Activated CD4-positive, alpha-beta T cell treated with anti-CD3 and anti-CD28 coated beads for 36 hours (primary cell): Measurements from ENCODE around the gene RAB31. TPM values are rescaled to one million over a fixed set of nuclear protein-coding genes. Genes with fewer than 3 reads are reported as not detected.

Experiments used
- ATAC-seq: fragments of 200-7000 bp; cut with Tn5 transposase; one replicate; pipeline ENCODE4 v1.10.0; 2021; ENCODE audit warnings: mild to moderate bottlenecking, moderate library complexity
- CTCF ChIA-PET: fragments of 350-600 bp; sonication (Branson Sonifier 250); formaldehyde crosslinking; loops from one replicate; lab custom pipeline; 2021; ENCODE audit warnings: antibody characterized with exemption; lab: Charles Lee
- POLR2A ChIA-PET: fragments of 350-600 bp; sonication (Branson Sonifier 250); formaldehyde crosslinking; loops from one replicate; lab custom pipeline; 2021; ENCODE audit warnings: antibody characterized with exemption, inconsistent platforms; lab: Charles Lee
- DNase-seq: peaks from one replicate; pipeline ENCODE4 v3.0.0-alpha.2; 2020
- H3K27ac Mint-ChIP-seq: one replicate; pipeline ENCODE4 v1.8.0; 2021; ENCODE audit warnings: mixed read lengths
- H3K27me3 Mint-ChIP-seq: one replicate; pipeline ENCODE4 v1.8.0; 2021; ENCODE audit warnings: mixed read lengths
- H3K36me3 Mint-ChIP-seq: one replicate; pipeline ENCODE4 v1.8.0; 2021; ENCODE audit warnings: low read depth, mixed read lengths
- H3K4me1 Mint-ChIP-seq: one replicate; pipeline ENCODE4 v1.8.0; 2021; ENCODE audit warnings: mixed read lengths
- H3K4me3 Mint-ChIP-seq: one replicate; pipeline ENCODE4 v1.8.0; 2021; ENCODE audit warnings: mild to moderate bottlenecking, moderate library complexity, mixed read lengths
- H3K9me3 Mint-ChIP-seq: one replicate; pipeline ENCODE4 v1.8.0; 2021; ENCODE audit warnings: low read depth, mixed read lengths
- intact Hi-C, 2 experiments: fragments of 100-400 bp; cut with DNase I in 1 of 2; cut with micrococcal nuclease in 1 of 2; formaldehyde crosslinking; loops; one replicate each; pipeline versions ENCODE4 v1.14.2 to v1.15.1; 2022 to 2024; cut with DNase I, micrococcal nuclease
- total RNA-seq, 2 experiments: library from RNA; stranded (reverse); gene quantifications; one replicate each; pipeline ENCODE4 v1.2.3, GENCODE V29; 2021

Gene RAB31
- total RNA-seq, 2 experiments from 2014 or later, result 0.48 to 1.8 TPM

- H3K4me1 Mint-ChIP-seq, result no peaks in the 10 kb centered on the region
- H3K4me3 Mint-ChIP-seq, result no peak overlapping the region
- DNase-seq (no peak), ATAC-seq (no peak)
- POLR2A ChIA-PET, result no interaction called here
- intact Hi-C loops, result no loop called here
- no peaks in the 10 kb centered on the region for H3K36me3 Mint-ChIP-seq
- no peaks in the 10 kb centered on the region for H3K9me3 Mint-ChIP-seq
- H3K27me3 Mint-ChIP-seq, result no peaks in the 10 kb centered on the region
- H3K27ac Mint-ChIP-seq, result no peak overlapping the region
- CTCF ChIA-PET, result interaction anchor here (1.2 kb wide), 1 partner anchor 120 kb away, joined by 3 read pairs; no protein-coding TSS in a partner anchor
Observed at GRCh38 chr18:9694952-9695495, 13.1 kb upstream of the RAB31 start.

DNA sequence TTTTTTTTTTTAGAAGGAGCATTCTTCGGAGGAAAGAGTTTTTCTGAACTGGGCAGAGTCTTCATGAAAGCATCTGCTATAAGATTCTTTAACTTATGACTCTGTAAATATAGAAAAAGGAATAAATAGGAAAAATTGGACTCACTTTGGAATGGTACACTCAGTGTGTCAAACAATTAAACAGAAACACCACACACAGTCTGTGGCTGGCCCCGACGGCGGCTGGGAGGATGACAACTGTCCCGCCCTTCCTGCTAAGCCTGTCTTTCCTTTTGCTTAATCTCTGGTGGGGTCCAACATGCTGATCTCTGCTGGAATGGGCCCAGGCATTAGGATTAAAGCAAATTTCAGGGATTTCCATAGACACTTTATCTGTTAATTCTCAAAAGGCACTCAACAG is 12.5 kb upstream of the RAB31 start:
- Mint-ChIP-seq H3K9me3 (no peaks in the 10 kb centered on the region), H3K4me1 (no peaks in the 10 kb centered on the region), H3K36me3 (no peaks in the 10 kb centered on the region), H3K27ac (no peak overlapping the region), H3K4me3 (no peak overlapping the region), H3K27me3 (no peaks in the 10 kb centered on the region)
- intact Hi-C loops, result no loop called here
- POLR2A ChIA-PET, result no interaction called here
- ATAC-seq (no peak), DNase-seq (no peak)
- CTCF ChIA-PET, result no interaction called here

GRCh38 chr18:9696112-9696511 is 12.0 kb upstream of the RAB31 start:
- Mint-ChIP-seq H3K27ac (no peak overlapping the region), H3K4me1 (no peaks in the 10 kb centered on the region), H3K27me3 (no peaks in the 10 kb centered on the region), H3K9me3 (no peaks in the 10 kb centered on the region), H3K4me3 (no peak overlapping the region), H3K36me3 (no peaks in the 10 kb centered on the region)
- intact Hi-C loops, result no loop called here
- ChIA-PET POLR2A (no interaction called here), CTCF (no interaction called here)
- ATAC-seq (no peak), DNase-seq (no peak)

DNA sequence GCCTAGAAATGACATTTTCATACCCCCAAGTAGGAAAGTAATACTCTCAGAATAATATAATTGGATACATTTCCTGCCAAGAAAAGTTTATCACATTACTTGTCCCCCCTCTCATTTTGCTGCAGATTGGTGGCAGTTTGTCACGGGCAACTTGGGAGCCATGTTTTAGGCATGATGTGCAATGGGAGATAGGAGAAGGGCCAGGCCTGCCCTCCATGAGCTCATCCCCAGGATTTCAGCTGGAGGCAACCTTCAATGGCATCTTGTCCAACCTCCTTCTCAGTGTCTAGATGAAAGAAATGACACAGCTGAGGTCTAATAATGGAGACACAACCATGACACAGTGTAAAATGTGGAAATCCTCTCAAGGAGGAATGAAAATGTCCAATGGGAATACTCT is 11.4 kb upstream of the RAB31 start:
- POLR2A ChIA-PET, result no interaction called here
- intact Hi-C loops, result no loop called here
- Mint-ChIP-seq H3K27me3 (no peaks in the 10 kb centered on the region), H3K4me1 (peaks cover 1% of the 10 kb centered on the region), H3K27ac (no peak overlapping the region), H3K4me3 (no peak overlapping the region), H3K9me3 (no peaks in the 10 kb centered on the region), H3K36me3 (no peaks in the 10 kb centered on the region)
- no peak for DNase-seq
- CTCF ChIA-PET, result interaction anchor here (0.5 to 1.4 kb wide), 2 partner anchors 25 to 412 kb away, joined by 3 to 4 read pairs; no protein-coding TSS in a partner anchor
- no peak for ATAC-seq

GRCh38 chr18:9697121-9697520 is 11.0 kb upstream of the RAB31 start:
- H3K9me3 Mint-ChIP-seq, result no peaks in the 10 kb centered on the region

GRCh38 chr18:9698497-9698896 is 9.6 kb upstream of the RAB31 start:
- peaks cover 6% of the 10 kb centered on the region for H3K4me1 Mint-ChIP-seq
- no peak overlapping the region for H3K27ac Mint-ChIP-seq
- no peak for DNase-seq
- ChIA-PET POLR2A (interaction anchor here (0.7 kb wide), 1 partner anchor 48 kb away, joined by 3 read pairs; no protein-coding TSS in a partner anchor), CTCF (interaction anchor here (1.5 kb wide), 1 partner anchor 75 kb away, joined by 3 read pairs; no protein-coding TSS in a partner anchor)
- no peaks in the 10 kb centered on the region for H3K9me3 Mint-ChIP-seq
- H3K4me3 Mint-ChIP-seq, result no peak overlapping the region
- H3K36me3 Mint-ChIP-seq, result no peaks in the 10 kb centered on the region
- ATAC-seq, result no peak
- intact Hi-C loops, result no loop called here
- peaks cover 6% of the 10 kb centered on the region for H3K27me3 Mint-ChIP-seq

More at GRCh38 chr18:9697121-9697520, 11.0 kb upstream of the RAB31 start:
- Mint-ChIP-seq H3K27ac (no peak overlapping the region), H3K4me1 (peaks cover 5% of the 10 kb centered on the region), H3K36me3 (no peaks in the 10 kb centered on the region), H3K27me3 (peaks cover 2% of the 10 kb centered on the region), H3K4me3 (no peak overlapping the region)
- ATAC-seq (no peak), DNase-seq (no peak)
- ChIA-PET POLR2A (no interaction called here), CTCF (interaction anchor here (0.5 to 1.4 kb wide), 2 partner anchors 25 to 412 kb away, joined by 3 to 4 read pairs; no protein-coding TSS in a partner anchor)
- intact Hi-C loops, result no loop called here

- peaks cover 15% of the 10 kb centered on the region for H3K27me3 Mint-ChIP-seq
- no peak overlapping the region for H3K27ac Mint-ChIP-seq
- no peaks in the 10 kb centered on the region for H3K9me3 Mint-ChIP-seq
- ChIA-PET CTCF (interaction anchor here (0.6 to 1.3 kb wide), 2 partner anchors 105 to 627 kb away, joined by 3 to 4 read pairs; no protein-coding TSS in a partner anchor), POLR2A (no interaction called here)
- peaks cover 17% of the 10 kb centered on the region for H3K4me1 Mint-ChIP-seq
- DNase-seq, result no peak
- ATAC-seq, result no peak
- intact Hi-C loops, result loop anchor here in 1 of 2 experiments (10.0 kb wide), 1 partner anchor 366 kb away; the partner anchor contains the start of gene TWSG1
- no peaks in the 10 kb centered on the region for H3K36me3 Mint-ChIP-seq
- H3K4me3 Mint-ChIP-seq, result no peak overlapping the region
Observed at GRCh38 chr18:9700261-9700796, 7.8 kb upstream of the RAB31 start.

GRCh38 chr18:9701609-9702349 is 6.3 kb upstream of the RAB31 start:
- DNase-seq (peak; percentile 65), ATAC-seq (peak; percentile 72)
- Mint-ChIP-seq H3K27me3 (peaks cover 28% of the 10 kb centered on the region), H3K27ac (no peak overlapping the region), H3K4me3 (no peak overlapping the region), H3K4me1 (peaks cover 17% of the 10 kb centered on the region), H3K36me3 (no peaks in the 10 kb centered on the region), H3K9me3 (no peaks in the 10 kb centered on the region)
- intact Hi-C loops, result loop anchor here in 1 of 2 experiments (10.0 kb wide), 1 partner anchor 367 kb away; the partner anchor contains the start of gene TWSG1
- ChIA-PET POLR2A (no interaction called here), CTCF (interaction anchor here (0.6 to 1.0 kb wide), 2 partner anchors 21 to 28 kb away, joined by 3 read pairs; no protein-coding TSS in a partner anchor)

DNA sequence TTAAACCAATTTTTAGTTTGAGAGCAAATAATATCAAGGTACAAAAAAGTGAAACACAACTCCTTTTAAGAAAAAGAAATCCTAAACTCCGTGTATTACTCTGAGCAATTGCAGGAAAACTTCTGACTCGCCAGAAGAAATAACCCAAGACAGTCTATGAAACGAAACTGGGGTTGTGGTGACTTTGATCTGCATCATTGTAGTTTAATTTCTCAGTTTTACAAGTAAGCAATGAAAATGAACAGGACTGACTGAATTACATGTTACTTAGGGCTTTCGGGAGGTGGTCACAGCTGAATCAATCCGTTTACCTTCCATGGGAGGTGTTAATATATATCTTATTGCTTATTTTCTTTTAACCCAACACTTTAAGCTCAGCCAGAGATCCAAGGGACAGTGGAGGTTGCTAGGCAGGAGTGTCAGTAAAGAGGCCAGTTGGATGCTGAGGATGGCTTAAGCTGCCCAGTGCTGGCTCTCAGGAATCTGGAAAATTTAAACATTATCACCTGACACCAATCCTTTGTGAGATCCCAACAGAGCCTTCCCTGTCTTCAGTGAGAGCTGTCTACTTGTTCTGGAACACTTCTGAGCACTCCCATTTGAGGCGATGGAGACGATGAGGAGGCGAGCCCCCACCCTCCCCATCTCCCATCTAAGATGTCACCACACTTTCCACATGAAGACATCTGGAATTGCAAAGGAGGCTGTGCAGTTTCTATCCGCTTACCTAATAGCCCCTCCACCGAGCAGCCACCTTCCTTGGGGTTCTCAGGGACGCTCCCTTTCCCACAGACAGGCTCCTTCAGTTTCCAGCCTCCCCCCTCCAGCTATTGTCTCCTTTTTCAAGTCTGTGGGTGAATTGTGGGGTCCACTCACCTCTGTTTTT is 3.6 kb upstream of the RAB31 start:
- ChIA-PET POLR2A (no interaction called here), CTCF (no interaction called here)
- H3K27ac Mint-ChIP-seq, result no peak overlapping the region
- no peak for DNase-seq
- H3K4me3 Mint-ChIP-seq, result no peak overlapping the region
- H3K36me3 Mint-ChIP-seq, result no peaks in the 10 kb centered on the region
- peaks cover 46% of the 10 kb centered on the region for H3K27me3 Mint-ChIP-seq
- peaks cover 29% of the 10 kb centered on the region for H3K4me1 Mint-ChIP-seq
- no peaks in the 10 kb centered on the region for H3K9me3 Mint-ChIP-seq
- peak; percentile 61 for ATAC-seq
- intact Hi-C loops, result loop anchor here (2.0 to 10.0 kb wide), 3 partner anchors 92 to 370 kb away; partner anchors contain the start of gene TWSG1 (in 1 of the 2)

- Mint-ChIP-seq H3K4me1 (peaks cover 35% of the 10 kb centered on the region), H3K27me3 (peaks cover 55% of the 10 kb centered on the region), H3K36me3 (no peaks in the 10 kb centered on the region), H3K4me3 (no peak overlapping the region), H3K9me3 (no peaks in the 10 kb centered on the region), H3K27ac (no peak overlapping the region)
- ChIA-PET CTCF (no interaction called here), POLR2A (no interaction called here)
- ATAC-seq (no peak), DNase-seq (no peak)
- intact Hi-C loops, result loop anchor here (2.0 to 10.0 kb wide), 3 partner anchors 93 to 371 kb away; partner anchors contain the start of gene TWSG1 (in 1 of the 2)
Observed at GRCh38 chr18:9705183-9705829, 2.8 kb upstream of the RAB31 start.
